ENCODE measurements around the gene SLC22A5.

DNA sequence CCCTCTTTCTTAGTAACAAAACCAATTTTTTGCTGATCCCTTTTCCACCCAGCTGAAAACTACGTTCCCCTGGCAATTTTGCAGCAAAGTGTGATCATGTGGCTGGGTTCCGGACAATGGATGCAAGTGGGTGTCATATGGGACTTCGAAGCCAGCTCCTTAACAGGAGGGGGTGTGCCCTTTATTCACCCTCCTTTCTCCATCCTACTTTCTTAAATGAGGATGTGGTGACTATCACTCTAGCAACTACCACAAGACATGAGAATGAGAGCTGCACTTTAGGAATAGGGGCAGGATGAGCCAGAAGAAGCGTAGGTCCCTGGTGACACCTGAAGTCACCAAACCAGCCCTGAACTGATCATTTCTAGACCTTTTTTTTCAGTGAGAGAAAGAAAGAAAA, 62.1 kb downstream of the SLC22A5 start:
- TF ChIP-seq, protein P1, sequence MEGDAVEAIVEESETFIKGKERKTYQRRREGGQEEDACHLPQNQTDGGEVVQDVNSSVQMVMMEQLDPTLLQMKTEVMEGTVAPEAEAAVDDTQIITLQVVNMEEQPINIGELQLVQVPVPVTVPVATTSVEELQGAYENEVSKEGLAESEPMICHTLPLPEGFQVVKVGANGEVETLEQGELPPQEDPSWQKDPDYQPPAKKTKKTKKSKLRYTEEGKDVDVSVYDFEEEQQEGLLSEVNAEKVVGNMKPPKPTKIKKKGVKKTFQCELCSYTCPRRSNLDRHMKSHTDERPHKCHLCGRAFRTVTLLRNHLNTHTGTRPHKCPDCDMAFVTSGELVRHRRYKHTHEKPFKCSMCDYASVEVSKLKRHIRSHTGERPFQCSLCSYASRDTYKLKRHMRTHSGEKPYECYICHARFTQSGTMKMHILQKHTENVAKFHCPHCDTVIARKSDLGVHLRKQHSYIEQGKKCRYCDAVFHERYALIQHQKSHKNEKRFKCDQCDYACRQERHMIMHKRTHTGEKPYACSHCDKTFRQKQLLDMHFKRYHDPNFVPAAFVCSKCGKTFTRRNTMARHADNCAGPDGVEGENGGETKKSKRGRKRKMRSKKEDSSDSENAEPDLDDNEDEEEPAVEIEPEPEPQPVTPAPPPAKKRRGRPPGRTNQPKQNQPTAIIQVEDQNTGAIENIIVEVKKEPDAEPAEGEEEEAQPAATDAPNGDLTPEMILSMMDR (IDR thresholded peaks at IDR 0.05; ENCODE audit: extremely low read depth in 1 of 2, insufficient read depth in 1 of 2, low read depth in 1 of 2, low read length in 2 of 2): no peak
- TF ChIP-seq POLR2A (IDR thresholded peaks at IDR 0.05; ENCODE audit: low read depth, low read length) (no peak), EZH2 (IDR thresholded peaks at IDR 0.05; ENCODE audit: borderline replicate concordance, low read depth, low read length, severe bottlenecking) (no peak), POLR2AphosphoS5 (IDR thresholded peaks at IDR 0.05; ENCODE audit: insufficient read depth, low read depth, low read length) (no peak), GATA2 (IDR thresholded peaks at IDR 0.05; ENCODE audit: insufficient read depth, insufficient read length, low read depth, low read length) (no peak), MYC (IDR thresholded peaks at IDR 0.05; ENCODE audit: low read depth, low read length) (no peak), JUN (IDR thresholded peaks at IDR 0.05; ENCODE audit: borderline replicate concordance, insufficient read depth, insufficient read length, low read depth) (no peak)
- TF ChIP-seq, protein P2, sequence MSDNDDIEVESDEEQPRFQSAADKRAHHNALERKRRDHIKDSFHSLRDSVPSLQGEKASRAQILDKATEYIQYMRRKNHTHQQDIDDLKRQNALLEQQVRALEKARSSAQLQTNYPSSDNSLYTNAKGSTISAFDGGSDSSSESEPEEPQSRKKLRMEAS (IDR thresholded peaks at IDR 0.05; ENCODE audit: insufficient read depth, insufficient read length): no peak
